HCT116 (cell line): ENCODE results near the gene TMA16. TPM values are rescaled to one million over a fixed set of nuclear protein-coding genes. Genes with fewer than 3 reads are reported as not detected.

ENCODE experiments used
- ATAC-seq: fragments of 200-7000 bp; cut with Tn5 transposase; 2 replicates; pipeline ENCODE4 v1.9.1; 2020; ENCODE audit warnings: mild to moderate bottlenecking, moderate library complexity
- BruUV-seq: library from RNA; stranded (reverse); fragments of 400-500 nt; replicated peaks from 2 replicates; lab custom pipeline; 2021; lab: Mats Ljungman, UMichigan
- CTCF ChIA-PET: fragments of 300-600 bp; sonication (Branson Sonifier 250); formaldehyde crosslinking; loops from one replicate; lab custom pipeline; 2021; ENCODE audit warnings: antibody characterized with exemption; lab: Charles Lee
- POLR2A ChIA-PET: fragments of 300-600, 350-600 bp; sonication (Branson Sonifier 250); formaldehyde crosslinking; loops from one replicate; lab custom pipeline; 2021; ENCODE audit warnings: antibody characterized with exemption; lab: Charles Lee
- RAD21 ChIA-PET, 2 experiments: fragments of 300-600 bp; sonication (Branson Sonifier 250); formaldehyde crosslinking; loops; one replicate each; lab custom pipeline; 2023; ENCODE audit warnings: low total read pairs in 2 of 2; ENCODE audit not compliant: uncharacterized antibody in 2 of 2, unreplicated experiment in 2 of 2, low non-redundant PET in 1 of 2; lab: Charles Lee
- DNase-seq: peaks from one replicate; pipeline ENCODE4 v3.0.0-alpha.2; 2010; ENCODE audit warnings: low read depth, low spot score
- H2AFZ ChIP-seq: fragments of 200-600 bp; shearing (Covaris generic), sonication (generic); 2 replicates; pipeline ENCODE4 v1.6.1; 2017; ENCODE audit warnings: low read depth, mixed run types, mixed read lengths, antibody characterized with exemption, low read length; ENCODE audit not compliant: poor library complexity, severe bottlenecking
- H3K27ac ChIP-seq: 2 replicates; pipeline ENCODE4 v1.5.1; 2012; ENCODE audit warnings: low read depth, low read length
- H3K27me3 ChIP-seq: fragments of 200-600 bp; sonication (generic); 2 replicates; pipeline ENCODE4 v1.6.1; 2016; ENCODE audit warnings: mixed run types, low read length, mixed read lengths; ENCODE audit not compliant: insufficient read depth
- H3K36me3 ChIP-seq, 2 experiments: fragments of 200-500 bp in 1 of 2; fragments of 200-600 bp in 1 of 2; sonication (Bioruptor generic) in 1 of 2; sonication (generic) in 1 of 2; 2 replicates each; pipeline versions ENCODE4 v1.5.1 to v1.6.1; 2014 to 2016; ENCODE audit warnings: low read length in 2 of 2, inconsistent platforms in 1 of 2, mixed read lengths in 1 of 2, mixed run types in 1 of 2; ENCODE audit not compliant: insufficient read depth in 2 of 2, control insufficient read depth in 1 of 2
- H3K4me1 ChIP-seq, 2 experiments: fragments of 200-600 bp in 1 of 2; sonication (generic) in 1 of 2; 2 replicates each; pipeline versions ENCODE4 v1.5.1 to v1.6.1; 2012 to 2017; ENCODE audit warnings: low read length in 2 of 2, inconsistent platforms in 1 of 2, mild to moderate bottlenecking in 1 of 2, mixed read lengths in 1 of 2, mixed run types in 1 of 2, moderate library complexity in 1 of 2; ENCODE audit not compliant: insufficient read depth in 2 of 2, control insufficient read depth in 1 of 2
- H3K4me2 ChIP-seq: fragments of 200-600 bp; sonication (generic); 2 replicates; pipeline ENCODE4 v1.6.1; 2017; ENCODE audit warnings: mixed run types, low read length, mixed read lengths
- H3K4me3 ChIP-seq, 2 experiments: fragments of 200-600 bp in 1 of 2; sonication (generic) in 1 of 2; replicated peaks in 1 of 2; 2 replicates each; pipeline ENCODE4 v1.5.1; 2011 to 2016; ENCODE audit warnings: low read length in 2 of 2, control low read depth in 1 of 2, low read depth in 1 of 2, mild to moderate bottlenecking in 1 of 2, mixed read lengths in 1 of 2, mixed run types in 1 of 2
- H3K79me2 ChIP-seq: fragments of 200-600 bp; sonication (generic); 2 replicates; pipeline ENCODE4 v1.6.1; 2017; ENCODE audit warnings: mild to moderate bottlenecking, mixed run types, low read length, moderate library complexity, mixed read lengths; ENCODE audit not compliant: insufficient read depth
- H3K9ac ChIP-seq: fragments of 200-600 bp; sonication (generic); 2 replicates; pipeline ENCODE4 v1.6.1; 2016; ENCODE audit warnings: low read length, mixed read lengths
- H3K9me2 ChIP-seq: fragments of 200-600 bp; sonication (generic), shearing (Covaris generic); 2 replicates; pipeline ENCODE4 v1.6.1; 2017; ENCODE audit warnings: mixed run types, mild to moderate bottlenecking, moderate library complexity; ENCODE audit not compliant: insufficient read depth
- H3K9me3 ChIP-seq, 2 experiments: fragments of 200-500 bp in 1 of 2; fragments of 200-600 bp in 1 of 2; sonication (Bioruptor generic) in 1 of 2; sonication (generic) in 1 of 2; 2 replicates each; pipeline ENCODE4 v1.6.1; 2014 to 2017; ENCODE audit warnings: low read length in 2 of 2, mixed read lengths in 2 of 2, inconsistent platforms in 1 of 2, low read depth in 1 of 2, mild to moderate bottlenecking in 1 of 2, mixed run types in 1 of 2, moderate library complexity in 1 of 2; ENCODE audit not compliant: control insufficient read depth in 1 of 2, insufficient read depth in 1 of 2
- H4K20me1 ChIP-seq: fragments of 200-600 bp; sonication (generic), shearing (Covaris generic); 2 replicates; pipeline ENCODE4 v1.6.1; 2017; ENCODE audit warnings: mixed run types, mild to moderate bottlenecking, moderate library complexity; ENCODE audit not compliant: insufficient read depth
- CBX3 ChIP-seq: IDR thresholded peaks from 2 replicates; pipeline ENCODE4 v1.6.1; 2012; ENCODE audit warnings: low read depth
- CEBPB ChIP-seq: IDR thresholded peaks from 2 replicates; pipeline ENCODE4 v1.6.1; 2012; ENCODE audit warnings: low read depth
- EGR1 ChIP-seq: IDR thresholded peaks from 2 replicates; pipeline ENCODE4 v1.6.1; 2012; ENCODE audit warnings: low read depth
- POLR2AphosphoS5 ChIP-seq: IDR thresholded peaks from 2 replicates; pipeline ENCODE4 v1.6.1; 2011; ENCODE audit warnings: mild to moderate bottlenecking, low read depth, low read length, moderate library complexity
- RAD21 ChIP-seq: IDR thresholded peaks from 2 replicates; pipeline ENCODE4 v1.6.1; 2012; ENCODE audit warnings: low read depth, mild to moderate bottlenecking
- SP1 ChIP-seq: IDR thresholded peaks from 2 replicates; pipeline ENCODE4 v1.6.1; 2012; ENCODE audit warnings: low read depth
- SRF ChIP-seq: IDR thresholded peaks from 2 replicates; pipeline ENCODE4 v1.6.1; 2012; ENCODE audit warnings: low read depth
- YY1 ChIP-seq: IDR thresholded peaks from 2 replicates; pipeline ENCODE4 v1.6.1; 2011; ENCODE audit warnings: low read length, low read depth, moderate library complexity, mild to moderate bottlenecking; ENCODE audit not compliant: insufficient replicate concordance; ENCODE audit errors: extremely low read depth
- ZFX ChIP-seq: fragments of 450-650 bp; IDR thresholded peaks from 2 replicates; pipeline ENCODE4 v1.6.1; 2017
- ZNF274 ChIP-seq: fragments of 200-500 bp; sonication (Bioruptor generic); IDR thresholded peaks from 2 replicates; pipeline ENCODE4 v1.6.1; 2014; ENCODE audit warnings: mild to moderate bottlenecking, low read depth, low read length, inconsistent platforms
- intact Hi-C: fragments of 100-400 bp; cut with micrococcal nuclease; formaldehyde crosslinking; loops from 2 replicates; pipeline ENCODE4 v1.10.0; 2022
- total RNA-seq: library from RNA; stranded (reverse); gene quantifications from one replicate; pipeline ENCODE4 v1.2.1, GENCODE V29; 2021; ENCODE audit not compliant: unreplicated experiment
- TF ChIP-seq, protein P1 (sequence below): IDR thresholded peaks from 2 replicates; pipeline ENCODE4 v1.6.1; 2012
- TF ChIP-seq, protein P2 (sequence below): IDR thresholded peaks from 2 replicates; pipeline ENCODE4 v1.6.1; 2011; ENCODE audit warnings: mild to moderate bottlenecking, low read length, moderate library complexity; ENCODE audit not compliant: insufficient replicate concordance; ENCODE audit errors: extremely low read depth
- TF ChIP-seq, protein P3 (sequence below), 3 experiments: fragments of 200-600 bp in 1 of 3; sonication (generic) in 1 of 3; IDR thresholded peaks in 2 of 3; conservative IDR thresholded peaks in 1 of 3; 2 replicates each; pipeline ENCODE4 v1.5.1; 2012 to 2017; ENCODE audit warnings: low read depth in 2 of 3, low read length in 2 of 3, antibody characterized with exemption in 1 of 3, borderline replicate concordance in 1 of 3, control low read depth in 1 of 3, mild to moderate bottlenecking in 1 of 3, mixed read lengths in 1 of 3, mixed run types in 1 of 3, moderate library complexity in 1 of 3; ENCODE audit not compliant: insufficient read depth in 1 of 3

TMA16 gene
- total RNA-seq, 1 experiment from 2014 or later = 52.7 TPM

DNA sequence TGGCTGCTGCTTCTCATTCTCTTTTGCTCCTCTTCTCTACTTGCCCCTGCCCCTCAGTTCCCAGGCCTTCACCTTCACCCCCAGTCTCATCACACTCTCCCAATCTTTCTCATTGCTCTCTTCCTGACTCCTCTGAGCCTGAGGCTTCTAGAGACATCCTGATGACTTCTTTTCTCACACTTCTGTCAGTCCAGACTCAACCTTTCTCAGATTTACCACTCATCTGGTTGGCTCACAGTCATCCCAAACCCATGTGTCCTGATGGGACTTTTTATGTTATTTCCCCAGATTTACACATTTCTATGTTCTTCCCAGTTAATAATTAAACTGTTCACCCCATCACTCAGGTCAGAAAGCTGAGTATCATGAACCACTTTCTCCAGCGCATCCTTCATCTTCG, 68.0 kb downstream of the TMA16 start:
- POLR2A ChIA-PET = no interaction called here
- no peak for TF ChIP-seq ZFX
- TF ChIP-seq ZNF274 = no peak
- no peak for TF ChIP-seq CEBPB
- no peak for TF ChIP-seq RAD21
- no peak for TF ChIP-seq SRF
- TF ChIP-seq, protein P1, sequence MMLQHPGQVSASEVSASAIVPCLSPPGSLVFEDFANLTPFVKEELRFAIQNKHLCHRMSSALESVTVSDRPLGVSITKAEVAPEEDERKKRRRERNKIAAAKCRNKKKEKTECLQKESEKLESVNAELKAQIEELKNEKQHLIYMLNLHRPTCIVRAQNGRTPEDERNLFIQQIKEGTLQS = no peak
- TF ChIP-seq EGR1 = no peak
- TF ChIP-seq CBX3 = no peak
- no peak for TF ChIP-seq YY1
- TF ChIP-seq, protein P2, sequence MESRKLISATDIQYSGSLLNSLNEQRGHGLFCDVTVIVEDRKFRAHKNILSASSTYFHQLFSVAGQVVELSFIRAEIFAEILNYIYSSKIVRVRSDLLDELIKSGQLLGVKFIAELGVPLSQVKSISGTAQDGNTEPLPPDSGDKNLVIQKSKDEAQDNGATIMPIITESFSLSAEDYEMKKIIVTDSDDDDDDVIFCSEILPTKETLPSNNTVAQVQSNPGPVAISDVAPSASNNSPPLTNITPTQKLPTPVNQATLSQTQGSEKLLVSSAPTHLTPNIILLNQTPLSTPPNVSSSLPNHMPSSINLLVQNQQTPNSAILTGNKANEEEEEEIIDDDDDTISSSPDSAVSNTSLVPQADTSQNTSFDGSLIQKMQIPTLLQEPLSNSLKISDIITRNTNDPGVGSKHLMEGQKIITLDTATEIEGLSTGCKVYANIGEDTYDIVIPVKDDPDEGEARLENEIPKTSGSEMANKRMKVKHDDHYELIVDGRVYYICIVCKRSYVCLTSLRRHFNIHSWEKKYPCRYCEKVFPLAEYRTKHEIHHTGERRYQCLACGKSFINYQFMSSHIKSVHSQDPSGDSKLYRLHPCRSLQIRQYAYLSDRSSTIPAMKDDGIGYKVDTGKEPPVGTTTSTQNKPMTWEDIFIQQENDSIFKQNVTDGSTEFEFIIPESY = no peak
- TF ChIP-seq, protein P3, sequence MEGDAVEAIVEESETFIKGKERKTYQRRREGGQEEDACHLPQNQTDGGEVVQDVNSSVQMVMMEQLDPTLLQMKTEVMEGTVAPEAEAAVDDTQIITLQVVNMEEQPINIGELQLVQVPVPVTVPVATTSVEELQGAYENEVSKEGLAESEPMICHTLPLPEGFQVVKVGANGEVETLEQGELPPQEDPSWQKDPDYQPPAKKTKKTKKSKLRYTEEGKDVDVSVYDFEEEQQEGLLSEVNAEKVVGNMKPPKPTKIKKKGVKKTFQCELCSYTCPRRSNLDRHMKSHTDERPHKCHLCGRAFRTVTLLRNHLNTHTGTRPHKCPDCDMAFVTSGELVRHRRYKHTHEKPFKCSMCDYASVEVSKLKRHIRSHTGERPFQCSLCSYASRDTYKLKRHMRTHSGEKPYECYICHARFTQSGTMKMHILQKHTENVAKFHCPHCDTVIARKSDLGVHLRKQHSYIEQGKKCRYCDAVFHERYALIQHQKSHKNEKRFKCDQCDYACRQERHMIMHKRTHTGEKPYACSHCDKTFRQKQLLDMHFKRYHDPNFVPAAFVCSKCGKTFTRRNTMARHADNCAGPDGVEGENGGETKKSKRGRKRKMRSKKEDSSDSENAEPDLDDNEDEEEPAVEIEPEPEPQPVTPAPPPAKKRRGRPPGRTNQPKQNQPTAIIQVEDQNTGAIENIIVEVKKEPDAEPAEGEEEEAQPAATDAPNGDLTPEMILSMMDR (IDR thresholded peaks at IDR 0.05 in 2 of 3, conservative IDR thresholded peaks at IDR 0.05 in 1 of 3; ENCODE audit: borderline replicate concordance in 1 of 3, insufficient read depth in 1 of 3, low read depth in 2 of 3, low read length in 2 of 3) = no peak
- TF ChIP-seq POLR2AphosphoS5 = no peak
- no peak for TF ChIP-seq SP1

More for the DNA sequence above, 68.0 kb downstream of the TMA16 start:
- RAD21 ChIA-PET = no interaction called here
- Histone ChIP-seq H3K9me2 (no peaks in the 10 kb centered on the region), H3K36me3 (no peaks in the 10 kb centered on the region), H3K79me2 (no peaks in the 10 kb centered on the region), H3K4me2 (no peak overlapping the region), H3K9me3 (no peaks in the 10 kb centered on the region), H4K20me1 (no peaks in the 10 kb centered on the region), H3K4me1 (no peaks in the 10 kb centered on the region), H2AFZ (no peak overlapping the region), H3K9ac (no peak overlapping the region), H3K27me3 (no peaks in the 10 kb centered on the region), H3K27ac (no peak overlapping the region), H3K4me3 (no peak overlapping the region)
- ATAC-seq (no peak), DNase-seq (no peak)
- intact Hi-C loops = no loop called here
- CTCF ChIA-PET = no interaction called here
- BruUV-seq = no TSS peak
